GM12878 (cell line): Measurements from ENCODE around the gene ALOXE3. TPM values are rescaled to one million over a fixed set of nuclear protein-coding genes. Genes with fewer than 3 reads are reported as not detected.

Experiments
- ATAC-seq: fragments of 200-7000 bp; cut with Tn5 transposase; 3 replicates; pipeline ENCODE4 v1.9.1; 2020; ENCODE audit warnings: mild to moderate bottlenecking, moderate library complexity
- BruUV-seq: library from RNA; stranded (reverse); fragments of 400-500 nt; replicated peaks from 2 replicates; lab custom pipeline; 2021; lab: Mats Ljungman, UMichigan
- CTCF ChIA-PET: fragments of 300-600 bp; sonication (Branson Sonifier 250); formaldehyde crosslinking; extraction: SDS; loops from one replicate; lab custom pipeline; 2021; ENCODE audit warnings: inconsistent platforms; lab: Yijun Ruan, JAX
- POLR2A ChIA-PET: fragments of 350-600 bp; formaldehyde crosslinking; extraction: SDS; loops from one replicate; lab custom pipeline; 2021; ENCODE audit warnings: inconsistent platforms; lab: Charles Lee
- RAD21 ChIA-PET: fragments of 300-600 bp; sonication (Branson Sonifier 250); formaldehyde crosslinking; loops from one replicate; lab custom pipeline; 2023; ENCODE audit warnings: antibody characterized with exemption; ENCODE audit not compliant: unreplicated experiment; lab: Charles Lee
- SMC1A ChIA-PET: fragments of 300-600 bp; sonication (Branson Sonifier 250); formaldehyde crosslinking; loops from one replicate; lab custom pipeline; 2023; ENCODE audit not compliant: unreplicated experiment, uncharacterized antibody; lab: Charles Lee
- DNase-seq: peaks from one replicate; pipeline ENCODE4 v3.0.0-alpha.2; 2011; ENCODE audit warnings: low read depth, low spot score
- FAIRE-seq: peaks from 3 replicates; lab custom pipeline; 2011; peaks lifted over from hg19 to GRCh38; lab: Jason Lieb, UNC
- H2AFZ ChIP-seq: 2 replicates; pipeline ENCODE4 v1.6.0; 2011; ENCODE audit warnings: low read depth, low read length, control low read depth; ENCODE audit not compliant: control insufficient read depth
- H3K27ac ChIP-seq: 2 replicates; pipeline ENCODE4 v1.5.1; 2011; ENCODE audit warnings: control low read depth; ENCODE audit not compliant: control insufficient read depth, insufficient read depth
- H3K27me3 ChIP-seq, 2 experiments: replicated peaks in 1 of 2; 2 replicates each; pipeline versions ENCODE4 v1.6.0 to v1.6.1; 2011; ENCODE audit warnings: low read length in 1 of 2; ENCODE audit not compliant: control insufficient read depth in 2 of 2, insufficient read depth in 2 of 2
- H3K36me3 ChIP-seq, 2 experiments: 2 replicates each; pipeline ENCODE4 v1.5.1; 2011; ENCODE audit warnings: low read length in 1 of 2; ENCODE audit not compliant: control insufficient read depth in 2 of 2, insufficient read depth in 2 of 2
- H3K4me1 ChIP-seq: 2 replicates; pipeline ENCODE4 v1.6.1; 2011; ENCODE audit warnings: mild to moderate bottlenecking, low read length, moderate library complexity, mixed read lengths; ENCODE audit not compliant: control insufficient read depth, insufficient read depth
- H3K4me2 ChIP-seq: 2 replicates; pipeline ENCODE4 v1.6.0; 2011; ENCODE audit warnings: control low read depth; ENCODE audit not compliant: control insufficient read depth, insufficient read depth
- H3K4me3 ChIP-seq: fragments of 200-600 bp; sonication (generic); 2 replicates; pipeline ENCODE4 v1.5.1; 2016
- H3K79me2 ChIP-seq: 2 replicates; pipeline ENCODE4 v1.6.0; 2011; ENCODE audit warnings: low read length; ENCODE audit not compliant: control insufficient read depth, insufficient read depth
- H3K9ac ChIP-seq: 2 replicates; pipeline ENCODE4 v1.8.0; 2011; ENCODE audit warnings: low read length, control low read depth, mixed read lengths; ENCODE audit not compliant: control insufficient read depth, insufficient read depth
- H3K9me3 ChIP-seq: replicated peaks from 3 replicates; pipeline ENCODE4 v1.5.1; 2011; ENCODE audit warnings: mild to moderate bottlenecking, low read length; ENCODE audit not compliant: control insufficient read depth, insufficient read depth
- H4K20me1 ChIP-seq: 2 replicates; pipeline ENCODE4 v1.6.0; 2011; ENCODE audit not compliant: control insufficient read depth, insufficient read depth
- BACH1 ChIP-seq: fragments of 450-650 bp; IDR thresholded peaks from 2 replicates; pipeline ENCODE4 v1.6.1; 2017; ENCODE audit warnings: mild to moderate bottlenecking, borderline replicate concordance
- BMI1 ChIP-seq: fragments of 450-650 bp; IDR thresholded peaks from 2 replicates; pipeline ENCODE4 v1.6.1; 2016; ENCODE audit warnings: mild to moderate bottlenecking, moderate library complexity, borderline replicate concordance
- CEBPB ChIP-seq, 2 experiments: fragments of 150-350 bp in 1 of 2; IDR thresholded peaks; 2 replicates each; pipeline ENCODE4 v1.6.1; 2012 to 2014; ENCODE audit warnings: low read depth in 2 of 2, low read length in 2 of 2, borderline replicate concordance in 1 of 2, inconsistent platforms in 1 of 2
- CHD2 ChIP-seq: IDR thresholded peaks from 2 replicates; pipeline ENCODE4 v1.6.1; 2011; ENCODE audit warnings: low read depth, low read length, improper control_type of control experiment, borderline replicate concordance
- FOXK2 ChIP-seq: fragments of 450-650 bp; IDR thresholded peaks from 2 replicates; pipeline ENCODE4 v1.6.1; 2017; ENCODE audit warnings: mild to moderate bottlenecking, moderate library complexity
- JUND ChIP-seq: IDR thresholded peaks from 2 replicates; pipeline ENCODE4 v1.6.1; 2012; ENCODE audit warnings: low read depth, mild to moderate bottlenecking, low read length, improper control_type of control experiment, moderate library complexity
- NFXL1 ChIP-seq: fragments of 450-650 bp; IDR thresholded peaks from 2 replicates; pipeline ENCODE4 v1.6.1; 2017; ENCODE audit warnings: antibody characterized with exemption, mild to moderate bottlenecking, borderline replicate concordance
- POLR2AphosphoS2 ChIP-seq: IDR thresholded peaks from 2 replicates; pipeline ENCODE4 v1.6.1; 2011; ENCODE audit warnings: low read depth, mild to moderate bottlenecking, low read length, improper control_type of control experiment, moderate library complexity
- RB1 ChIP-seq: fragments of 450-650 bp; formaldehyde crosslinking; IDR thresholded peaks from 2 replicates; pipeline ENCODE4 v1.6.1; 2017; ENCODE audit warnings: mild to moderate bottlenecking, borderline replicate concordance
- WGBS: methylation state at CpG from one replicate; pipeline ENCODE4 v1.1.6; 2016; ENCODE audit warnings: low lambda C conversion rate; ENCODE audit not compliant: insufficient replicate concordance, insufficient coverage; ENCODE audit errors: missing lambda C conversion rate; 5-methylcytosine and 5-hydroxymethylcytosine counted together
- in situ Hi-C: fragments of 300-500 bp; cut with MboI; formaldehyde crosslinking; loops from 9 replicates; pipeline ENCODE4 v1.14.3; 2018; ENCODE audit warnings: mixed read lengths
- intact Hi-C: fragments of 100-400 bp; cut with micrococcal nuclease; formaldehyde crosslinking; loops from one replicate; pipeline ENCODE4 v1.14.2; 2022; ENCODE audit not compliant: unreplicated experiment
- polyA plus RNA-seq, 11 experiments: library from polyadenylated mRNA; depleted of rRNA in 4 of 11; unstranded in 6 of 11; stranded (reverse) in 5 of 11; fragments of >200 nt; fragmentation: Nextera tagmentation in 4 of 11; fragmentation: Illumina TruSeq in 1 of 11; extraction: Ambion mirVana in 4 of 11; extraction: Trizol in 1 of 11; gene quantifications; 1 replicate in 1 of 11; 2 replicates in 10 of 11; pipeline versions ENCODE4 v1.2.1 to v1.2.3, GENCODE V29; 2011 to 2016; ENCODE audit warnings: inconsistent platforms in 2 of 11, missing spikeins in 2 of 11, low read depth in 1 of 11
- total RNA-seq, 4 experiments: library from RNA; depleted of rRNA in 3 of 4; stranded (reverse); fragments of >200 nt in 3 of 4; fragmentation: Illumina TruSeq in 1 of 4; extraction: Trizol in 1 of 4; gene quantifications; 2 replicates each; pipeline versions ENCODE4 v1.2.1 to v1.2.3, GENCODE V29; 2013 to 2021

ALOXE3 gene
- total and polyA plus RNA-seq, 10 of the 15 experiments (the other 5 are each of a cell fraction or from before 2014, with no cell fraction given) = 0.04 TPM; not detected in 9

GRCh38 chr17:8082292-8082691, 36.0 kb downstream of the ALOXE3 start:
- no peak overlapping the region for H3K27ac ChIP-seq
- ChIA-PET POLR2A (no interaction called here), RAD21 (no interaction called here), SMC1A (no interaction called here), CTCF (interaction anchor here (0.8 to 4.2 kb wide), 5 partner anchors 8 to 37 kb away, joined by 3 to 33 read pairs (median 8); no protein-coding TSS in a partner anchor)
- no peak overlapping the region for H3K9ac ChIP-seq
- no peak overlapping the region for H2AFZ ChIP-seq
- intact Hi-C loops (no loop called here), in situ Hi-C loops (no loop called here)
- no peaks in the 10 kb centered on the region for H3K36me3 ChIP-seq
- no TSS peak for BruUV-seq
- no peaks in the 10 kb centered on the region for H4K20me1 ChIP-seq
- DNase-seq = no peak
- H3K4me1 ChIP-seq = peaks cover 4% of the 10 kb centered on the region; the same call in 1 of the 2 replicates
- H3K79me2 ChIP-seq = no peaks in the 10 kb centered on the region
- H3K4me3 ChIP-seq = no peak overlapping the region
- no peaks in the 10 kb centered on the region for H3K9me3 ChIP-seq
- WGBS = 93% methylated on average over 10 of the region's 10 CpGs
- ATAC-seq = no peak
- no peak overlapping the region for H3K4me2 ChIP-seq
- FAIRE-seq = no peak
- TF ChIP-seq CHD2 = no peak
- no peak for TF ChIP-seq POLR2AphosphoS2
- no peak for TF ChIP-seq JUND
- TF ChIP-seq NFXL1 = no peak
- no peak for TF ChIP-seq BACH1
- no peak for TF ChIP-seq RB1
- no peak for TF ChIP-seq FOXK2
- TF ChIP-seq CEBPB (IDR thresholded peaks at IDR 0.05; ENCODE audit: borderline replicate concordance in 1 of 2, low read depth in 2 of 2, low read length in 2 of 2) = no peak
- no peak for TF ChIP-seq BMI1
- peaks cover 0 to 3% of the 10 kb centered on the region in 2 experiments; a peak in 1 of 4 replicates for H3K27me3 ChIP-seq
